AG04449 (cell line): ENCODE data around the gene CRYBA1.
A peak's percentile ranks its signal among the peaks of the same experiment; 100 is the strongest.

ENCODE experiments used
- CTCF ChIA-PET: fragments of 350-600 bp; formaldehyde crosslinking; extraction: SDS; loops from one replicate; lab custom pipeline; 2021; ENCODE audit warnings: antibody characterized with exemption; lab: Yijun Ruan, JAX
- POLR2A ChIA-PET: fragments of 400-600, 350-600 bp; formaldehyde crosslinking; extraction: SDS; loops from one replicate; lab custom pipeline; 2020; ENCODE audit warnings: antibody characterized with exemption, inconsistent platforms; lab: Yijun Ruan, JAX
- DNase-seq: peaks from one replicate; pipeline ENCODE4 v3.0.0-alpha.2; 2010; ENCODE audit warnings: low read depth, low spot score
- H3K4me3 ChIP-seq: 2 replicates; pipeline ENCODE4 v1.5.1; 2011; ENCODE audit warnings: low read depth, mild to moderate bottlenecking, control low read depth, low read length
- CTCF ChIP-seq: IDR thresholded peaks from one replicate; pipeline ENCODE4 v1.5.1; 2011; ENCODE audit warnings: mild to moderate bottlenecking, moderate library complexity, low read length, control low read depth, inconsistent platforms; ENCODE audit not compliant: insufficient read depth; ENCODE audit errors: missing control alignments

Gene CRYBA1

GRCh38 chr17:29279397-29280070 is 32.9 kb downstream of the CRYBA1 start:
- DNase-seq = no peak
- TF ChIP-seq CTCF = no peak
- H3K4me3 ChIP-seq = no peak overlapping the region
- POLR2A ChIA-PET = no interaction called here
- CTCF ChIA-PET = interaction anchor here (1.0 to 6.8 kb wide), 3 partner anchors 11 to 131 kb away, joined by 4 to 56 read pairs (median 5); no protein-coding TSS in a partner anchor

- DNase-seq = no peak
- H3K4me3 ChIP-seq = no peak overlapping the region
- POLR2A ChIA-PET = no interaction called here
- TF ChIP-seq CTCF = no peak
- CTCF ChIA-PET = interaction anchor here (0.9 to 1.7 kb wide), 11 partner anchors 7 to 160 kb away, joined by 3 to 9 read pairs (median 4); partner anchors contain the start of gene MYO18A
These were observed 36.8 kb downstream of the CRYBA1 start for GRCh38 chr17:29283496-29283895.

GRCh38 chr17:29283961-29284360 is 37.3 kb downstream of the CRYBA1 start:
- no peak overlapping the region for H3K4me3 ChIP-seq
- CTCF ChIA-PET = interaction anchor here (1.2 to 1.7 kb wide), 10 partner anchors 12 to 160 kb away, joined by 3 to 9 read pairs (median 4); partner anchors contain the start of gene MYO18A

GRCh38 chr17:29289852-29290251 is 43.2 kb downstream of the CRYBA1 start:
- ChIA-PET CTCF (interaction anchor here (0.8 to 6.6 kb wide), 14 partner anchors 11 to 172 kb away, joined by 3 to 62 read pairs (median 8); no protein-coding TSS in a partner anchor), POLR2A (no interaction called here)
- TF ChIP-seq CTCF = no peak
- no peak overlapping the region for H3K4me3 ChIP-seq
- no peak for DNase-seq

More at GRCh38 chr17:29283961-29284360, 37.3 kb downstream of the CRYBA1 start:
- no peak for DNase-seq
- POLR2A ChIA-PET = no interaction called here
- TF ChIP-seq CTCF = no peak

- POLR2A ChIA-PET = interaction anchor here (1.1 to 2.3 kb wide), 2 partner anchors 10 to 50 kb away, joined by 5 to 11 read pairs; no protein-coding TSS in a partner anchor
- CTCF ChIA-PET = interaction anchor here (0.7 to 6.6 kb wide), 28 partner anchors 8 to 276 kb away, joined by 3 to 62 read pairs (median 6); partner anchors contain the start of gene MYO18A
- peak; percentile 56 for TF ChIP-seq CTCF
- DNase-seq = peak; percentile 17
- peak overlapping the region; percentile 99 for H3K4me3 ChIP-seq
These were observed 44.6 kb downstream of the CRYBA1 start for GRCh38 chr17:29291163-29291752.
